CD14-positive monocyte (primary cell): ENCODE results near the gene PDGFD. TPM values are rescaled to one million over a fixed set of nuclear protein-coding genes. Genes with fewer than 3 reads are reported as not detected.

Experiments used
- DNase-seq, 3 donors: peaks; one replicate each; pipeline ENCODE4 v3.0.0-alpha.2; 2011 to 2022
- H2AFZ ChIP-seq: 2 replicates; pipeline ENCODE4 v1.6.0; 2012; ENCODE audit warnings: mild to moderate bottlenecking, low read depth, low read length, inconsistent platforms; ENCODE audit not compliant: insufficient read depth, poor library complexity, severe bottlenecking
- H3K27ac ChIP-seq, 2 donors: 1 replicate in 1 of 2; 2 replicates in 1 of 2; pipeline ENCODE4 v1.5.1; 2012 to 2013; ENCODE audit warnings: low read length in 2 of 2, control low read depth in 1 of 2, inconsistent platforms in 1 of 2, low read depth in 1 of 2, mild to moderate bottlenecking in 1 of 2
- H3K27me3 ChIP-seq, 2 donors: one replicate each; pipeline versions ENCODE4 v1.6.0 to v1.6.1; 2011 to 2013; ENCODE audit warnings: low read length in 2 of 2; ENCODE audit not compliant: control insufficient read depth in 2 of 2, insufficient read depth in 2 of 2
- H3K36me3 ChIP-seq, 2 donors: replicated peaks in 1 of 2; 1 replicate in 1 of 2; 2 replicates in 1 of 2; pipeline versions ENCODE4 v1.5.1 to v1.6.1; 2012 to 2013; ENCODE audit warnings: low read length in 2 of 2, control low read depth in 1 of 2, inconsistent platforms in 1 of 2, mild to moderate bottlenecking in 1 of 2; ENCODE audit not compliant: insufficient read depth in 2 of 2, control insufficient read depth in 1 of 2
- H3K4me1 ChIP-seq, 2 donors: 1 replicate in 1 of 2; 2 replicates in 1 of 2; pipeline versions ENCODE4 v1.5.1 to v1.6.1; 2012 to 2013; ENCODE audit warnings: low read length in 2 of 2, control low read depth in 1 of 2, inconsistent platforms in 1 of 2, mild to moderate bottlenecking in 1 of 2, moderate library complexity in 1 of 2; ENCODE audit not compliant: insufficient read depth in 2 of 2, control insufficient read depth in 1 of 2
- H3K4me2 ChIP-seq: replicated peaks from 2 replicates; pipeline ENCODE3; 2012; ENCODE audit warnings: low read length, moderate library complexity, mild to moderate bottlenecking; ENCODE audit not compliant: poor library complexity, severe bottlenecking; ENCODE audit errors: extremely low read depth
- H3K4me3 ChIP-seq, 3 experiments: fragments of 200-600 bp in 1 of 3; sonication (generic) in 1 of 3; replicated peaks in 1 of 3; 1 replicate in 2 of 3; 2 replicates in 1 of 3; pipeline ENCODE4 v1.5.1; 2011 to 2013; ENCODE audit warnings: low read length in 3 of 3, mild to moderate bottlenecking in 3 of 3, control low read depth in 2 of 3, low read depth in 2 of 3, inconsistent platforms in 1 of 3, moderate library complexity in 1 of 3
- H3K79me2 ChIP-seq: 2 replicates; pipeline ENCODE4 v1.6.0; 2012; ENCODE audit warnings: mild to moderate bottlenecking, control low read depth, inconsistent platforms, low read length, moderate library complexity; ENCODE audit not compliant: insufficient read depth
- H3K9ac ChIP-seq: 2 replicates; pipeline ENCODE4 v1.6.0; 2017; ENCODE audit warnings: low read length, mild to moderate bottlenecking; ENCODE audit not compliant: insufficient read depth, poor library complexity, severe bottlenecking
- H3K9me3 ChIP-seq, 2 donors: replicated peaks in 1 of 2; 1 replicate in 1 of 2; 2 replicates in 1 of 2; pipeline versions ENCODE4 v1.5.1 to v1.6.1; 2012 to 2013; ENCODE audit warnings: low read length in 2 of 2, control low read depth in 1 of 2; ENCODE audit not compliant: control insufficient read depth in 1 of 2, insufficient read depth in 1 of 2
- H4K20me1 ChIP-seq: 2 replicates; pipeline ENCODE4 v1.6.0; 2012; ENCODE audit warnings: mild to moderate bottlenecking, low read length, control low read depth, moderate library complexity; ENCODE audit not compliant: insufficient read depth
- H3K27ac Mint-ChIP-seq, 7 donors: one replicate each; pipeline ENCODE4 v1.8.0; 2020; ENCODE audit warnings: mild to moderate bottlenecking in 7 of 7, mixed read lengths in 7 of 7, moderate library complexity in 6 of 7, inconsistent platforms in 2 of 7
- H3K27me3 Mint-ChIP-seq, 3 donors: one replicate each; pipeline ENCODE4 v1.8.0; 2021 to 2022; ENCODE audit warnings: low read depth in 3 of 3, mild to moderate bottlenecking in 3 of 3, mixed read lengths in 3 of 3, moderate library complexity in 3 of 3, inconsistent platforms in 1 of 3
- H3K36me3 Mint-ChIP-seq, 2 donors: one replicate each; pipeline ENCODE4 v1.8.0; 2020; ENCODE audit warnings: mixed read lengths in 2 of 2, inconsistent platforms in 1 of 2, mild to moderate bottlenecking in 1 of 2
- H3K4me1 Mint-ChIP-seq: one replicate; pipeline ENCODE4 v1.8.0; 2020; ENCODE audit warnings: mild to moderate bottlenecking, mixed read lengths
- H3K4me3 Mint-ChIP-seq, 2 donors: one replicate each; pipeline ENCODE4 v1.8.0; 2020; ENCODE audit warnings: mild to moderate bottlenecking in 2 of 2, mixed read lengths in 2 of 2, moderate library complexity in 1 of 2
- H3K9me3 Mint-ChIP-seq, 7 donors: one replicate each; pipeline ENCODE4 v1.8.0; 2020 to 2022; ENCODE audit warnings: mixed read lengths in 7 of 7, mild to moderate bottlenecking in 6 of 7, moderate library complexity in 6 of 7, inconsistent platforms in 2 of 7
- WGBS: methylation state at CpG from one replicate; pipeline ENCODE4 v1.1.5; 2013; ENCODE audit warnings: missing lambda C conversion rate; ENCODE audit not compliant: insufficient coverage; 5-methylcytosine and 5-hydroxymethylcytosine counted together
- intact Hi-C, 2 donors: fragments of 100-400 bp; cut with micrococcal nuclease; formaldehyde crosslinking; loops; one replicate each; pipeline versions ENCODE4 v1.15.0 to v1.15.1; 2023
- polyA plus RNA-seq, 3 donors: library from polyadenylated mRNA; depleted of rRNA in 1 of 3; unstranded in 2 of 3; stranded (reverse) in 1 of 3; fragments of 300-500 nt in 2 of 3; fragments of >200 nt in 1 of 3; fragmentation: Illumina TruSeq in 2 of 3; gene quantifications; 1 replicate in 2 of 3; 2 replicates in 1 of 3; pipeline ENCODE4 v1.2.3, GENCODE V29; 2012 to 2021
- TF ChIP-seq, protein P1 (sequence below): fragments of 200-600 bp; IDR thresholded peaks from one replicate; pipeline ENCODE4 v1.8.0; 2022; ENCODE audit warnings: antibody characterized with exemption, mild to moderate bottlenecking

The PDGFD gene
- polyA plus RNA-seq, 3 donors = 0.05 to 0.15 TPM; not detected in 1

DNA sequence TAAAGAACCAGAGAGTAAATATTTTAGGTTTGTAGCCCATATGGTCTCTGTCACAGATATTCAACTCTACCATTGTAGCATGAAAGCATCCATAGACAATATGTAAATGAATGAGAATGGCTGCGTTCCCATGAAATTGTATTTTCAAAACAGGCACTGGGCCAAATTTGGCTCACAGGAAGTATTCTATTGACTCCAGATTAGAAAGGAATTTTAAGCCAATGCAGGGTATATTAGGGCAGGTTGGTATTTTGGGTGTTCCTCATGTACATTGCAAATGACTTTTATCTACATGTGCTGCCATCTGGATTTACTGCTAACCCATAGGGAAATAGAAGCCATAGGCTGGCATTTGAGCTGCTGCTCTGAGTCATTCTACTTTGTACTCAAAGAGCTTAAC lies 35.1 kb upstream of the PDGFD start:
- TF ChIP-seq, protein P1, sequence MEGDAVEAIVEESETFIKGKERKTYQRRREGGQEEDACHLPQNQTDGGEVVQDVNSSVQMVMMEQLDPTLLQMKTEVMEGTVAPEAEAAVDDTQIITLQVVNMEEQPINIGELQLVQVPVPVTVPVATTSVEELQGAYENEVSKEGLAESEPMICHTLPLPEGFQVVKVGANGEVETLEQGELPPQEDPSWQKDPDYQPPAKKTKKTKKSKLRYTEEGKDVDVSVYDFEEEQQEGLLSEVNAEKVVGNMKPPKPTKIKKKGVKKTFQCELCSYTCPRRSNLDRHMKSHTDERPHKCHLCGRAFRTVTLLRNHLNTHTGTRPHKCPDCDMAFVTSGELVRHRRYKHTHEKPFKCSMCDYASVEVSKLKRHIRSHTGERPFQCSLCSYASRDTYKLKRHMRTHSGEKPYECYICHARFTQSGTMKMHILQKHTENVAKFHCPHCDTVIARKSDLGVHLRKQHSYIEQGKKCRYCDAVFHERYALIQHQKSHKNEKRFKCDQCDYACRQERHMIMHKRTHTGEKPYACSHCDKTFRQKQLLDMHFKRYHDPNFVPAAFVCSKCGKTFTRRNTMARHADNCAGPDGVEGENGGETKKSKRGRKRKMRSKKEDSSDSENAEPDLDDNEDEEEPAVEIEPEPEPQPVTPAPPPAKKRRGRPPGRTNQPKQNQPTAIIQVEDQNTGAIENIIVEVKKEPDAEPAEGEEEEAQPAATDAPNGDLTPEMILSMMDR = no peak
- Histone ChIP-seq H3K9ac (no peak overlapping the region), H3K27me3 (no peaks in the 10 kb centered on the region), H3K36me3 (no peaks in the 10 kb centered on the region), H3K4me2 (no peak overlapping the region), H3K4me1 (peaks cover 7 to 8% of the 10 kb centered on the region in 2 donors), H4K20me1 (no peaks in the 10 kb centered on the region), H2AFZ (no peak overlapping the region), H3K27ac (no peak overlapping the region), H3K79me2 (no peaks in the 10 kb centered on the region), H3K4me3 (no peak overlapping the region), H3K9me3 (no peaks in the 10 kb centered on the region)
- intact Hi-C loops = no loop called here
- no peak for DNase-seq
- Mint-ChIP-seq H3K27me3 (no peaks in the 10 kb centered on the region), H3K9me3 (peaks cover 0 to 2% (median 0%) of the 10 kb centered on the region in 7 donors), H3K27ac (no peak overlapping the region), H3K36me3 (no peaks in the 10 kb centered on the region), H3K4me3 (no peak overlapping the region), H3K4me1 (peaks cover 5% of the 10 kb centered on the region)
- no CpG with 5 or more reads among the region's 1 CpG for WGBS

DNA sequence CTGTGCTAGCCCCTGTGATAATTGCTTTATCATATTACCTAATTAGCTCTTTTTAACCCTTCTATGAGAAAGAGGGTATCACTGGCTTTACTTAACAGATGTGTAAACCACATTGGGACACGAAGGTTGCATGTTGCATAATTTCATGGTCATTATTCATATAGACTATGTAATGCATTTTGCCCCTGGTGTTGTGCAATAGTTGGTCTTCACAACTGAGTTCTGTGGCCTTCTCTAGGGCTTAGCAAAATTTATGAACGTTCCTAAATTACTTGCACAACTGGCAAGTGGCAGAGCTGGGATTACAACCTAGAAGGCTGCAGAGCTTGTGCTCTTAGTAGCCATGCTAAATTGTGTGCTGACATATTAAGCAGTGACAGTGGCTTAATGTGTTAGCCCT lies 34.6 kb upstream of the PDGFD start:
- Histone ChIP-seq H3K27me3 (no peaks in the 10 kb centered on the region), H3K27ac (no peak overlapping the region), H3K4me2 (no peak overlapping the region), H3K79me2 (no peaks in the 10 kb centered on the region), H4K20me1 (no peaks in the 10 kb centered on the region), H3K9ac (no peak overlapping the region), H3K36me3 (no peaks in the 10 kb centered on the region), H3K4me3 (no peak overlapping the region), H2AFZ (no peak overlapping the region), H3K4me1 (peaks cover 7 to 8% of the 10 kb centered on the region in 2 donors), H3K9me3 (no peaks in the 10 kb centered on the region)
- Mint-ChIP-seq H3K9me3 (peaks cover 0 to 3% (median 0%) of the 10 kb centered on the region in 7 donors), H3K36me3 (no peaks in the 10 kb centered on the region), H3K27me3 (no peaks in the 10 kb centered on the region), H3K27ac (no peak overlapping the region), H3K4me1 (peaks cover 5% of the 10 kb centered on the region), H3K4me3 (no peak overlapping the region)
- intact Hi-C loops = no loop called here
- TF ChIP-seq, protein P1 = no peak
- peak; percentile 15 to 51 (median 35) for DNase-seq
- 0% methylated on average over 1 of the region's 2 CpGs for WGBS
